NCI-H187 (cell line): ENCODE results near the gene CST2.
"Not testable (repeated sequence)": the region's sequence is repeated elsewhere in the genome, so short reads cannot be mapped to it uniquely, and the experiment has no call there.

ENCODE experiments used
- DNase-seq, 2 experiments: peaks; one replicate each; lab custom pipeline; 2025; lab: John Stamatoyannopoulos, UW

The CST2 gene

DNA sequence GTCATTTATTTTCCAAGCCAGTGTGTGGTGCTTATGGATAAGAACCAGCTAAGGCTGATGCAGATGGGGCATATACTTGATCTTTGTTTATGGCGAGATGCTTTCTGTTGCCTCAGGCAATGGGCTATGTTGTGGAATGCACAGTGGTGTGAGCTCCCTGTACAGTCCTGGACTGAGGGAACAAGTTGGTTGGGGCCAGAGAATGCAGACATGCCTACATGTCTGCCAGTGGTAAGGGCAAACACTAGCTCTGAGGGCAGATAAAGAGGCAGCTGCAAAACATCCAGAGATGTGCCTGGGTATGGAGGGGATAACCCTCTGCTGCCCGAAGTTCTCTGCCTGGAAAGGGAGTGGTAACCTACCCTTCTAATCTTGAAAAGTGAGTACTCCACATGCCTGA lies 16.2 kb downstream of the CST2 start:
- not testable (repeated sequence) for DNase-seq

GRCh38 chr20:23800865-23801264 lies 25.7 kb downstream of the CST2 start:
- no peak for DNase-seq

- DNase-seq = not testable (repeated sequence)
Observed at GRCh38 chr20:23799216-23799847, 27.2 kb downstream of the CST2 start.

DNA sequence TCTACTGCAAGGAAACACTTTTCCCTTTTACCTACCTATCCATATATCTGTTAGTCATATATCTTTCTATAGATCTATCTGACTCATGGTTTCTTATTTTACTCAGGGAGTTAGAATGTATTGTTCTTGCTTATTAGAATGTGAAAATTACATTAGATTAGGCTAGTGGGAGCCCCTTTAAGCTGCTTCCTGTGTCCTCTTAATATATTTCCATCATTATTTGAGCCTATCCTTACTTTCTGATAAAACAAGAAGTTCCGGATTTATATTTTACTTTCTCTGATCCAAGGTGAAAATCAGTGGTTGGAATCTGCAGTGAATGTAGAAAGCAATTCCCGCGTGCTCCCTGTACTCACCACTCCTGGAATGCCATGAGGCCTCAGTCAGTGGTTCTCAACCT lies 31.0 kb downstream of the CST2 start:
- no peak for DNase-seq

- DNase-seq = no peak
Observed at GRCh38 chr20:23794841-23795240, 31.7 kb downstream of the CST2 start.

DNA sequence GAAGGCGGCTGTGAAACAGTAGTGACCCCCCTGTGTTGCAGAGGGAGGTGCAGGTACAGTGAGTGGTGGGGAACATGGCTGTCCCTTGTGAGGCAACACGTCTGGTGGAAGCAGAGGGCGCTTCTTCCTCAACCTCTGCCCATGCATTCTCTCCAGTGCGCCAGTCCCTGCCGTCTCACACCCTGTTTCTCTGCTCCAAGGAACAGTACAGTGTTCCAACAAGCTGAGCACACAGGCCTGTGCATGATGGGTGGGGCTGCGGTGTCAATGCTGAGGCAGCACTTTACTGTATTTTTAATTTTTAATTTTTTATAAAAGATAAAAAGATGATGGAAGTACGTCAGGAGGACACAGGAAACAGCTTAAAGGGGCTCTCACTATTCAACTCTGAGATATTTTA lies 32.5 kb downstream of the CST2 start:
- DNase-seq = no peak

- DNase-seq = no peak
Observed at GRCh38 chr20:23783447-23783846, 43.1 kb downstream of the CST2 start.

DNA sequence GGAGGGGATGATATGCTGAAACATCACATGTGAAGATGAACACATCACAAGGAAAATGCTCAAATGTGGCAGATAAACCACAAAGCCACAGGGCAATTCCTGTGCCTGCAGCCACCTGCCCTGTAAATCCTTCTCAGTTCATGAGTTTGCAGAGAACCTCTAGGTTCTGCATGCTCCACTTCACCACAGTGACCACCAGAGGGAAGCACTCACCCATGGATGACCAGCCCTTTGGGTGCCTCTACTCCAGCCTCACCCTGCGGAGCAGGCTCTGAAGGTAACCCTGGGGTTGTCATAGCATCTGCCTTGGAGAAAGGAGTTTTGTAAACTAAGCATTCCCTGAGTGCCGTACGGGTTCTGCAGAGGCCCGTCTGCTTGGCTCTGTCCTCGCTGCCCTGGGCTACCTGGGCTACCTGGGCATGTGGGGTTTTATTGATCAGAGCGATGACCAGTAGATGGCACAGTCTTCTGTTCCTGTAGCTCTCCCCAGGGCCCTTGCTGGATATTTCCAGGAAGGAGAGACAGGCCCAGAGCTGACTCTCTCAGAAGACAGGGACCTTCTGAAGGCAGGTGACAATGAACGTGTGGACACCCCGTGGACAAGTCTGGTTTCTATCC lies 44.1 kb downstream of the CST2 start:
- no peak for DNase-seq

DNA sequence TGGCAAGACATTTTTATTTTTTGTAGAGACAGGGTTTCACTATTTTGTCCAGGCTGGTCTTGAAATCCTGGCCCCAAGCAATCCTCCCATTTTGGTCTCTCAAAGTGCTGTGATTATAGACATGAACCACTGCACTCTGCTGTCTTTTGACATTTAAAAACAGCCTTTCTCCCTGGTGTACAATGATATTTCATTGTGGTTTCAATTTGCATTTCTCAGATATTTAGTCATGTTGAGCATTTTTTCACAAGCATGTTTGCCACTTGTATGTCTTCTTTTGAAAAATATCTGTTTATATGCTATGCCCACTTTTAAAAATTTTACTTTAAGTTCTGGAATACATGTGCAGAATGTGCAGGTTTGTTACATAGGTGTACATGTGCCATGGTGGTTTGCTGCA lies 47.9 kb downstream of the CST2 start:
- DNase-seq = not testable (repeated sequence)

DNA sequence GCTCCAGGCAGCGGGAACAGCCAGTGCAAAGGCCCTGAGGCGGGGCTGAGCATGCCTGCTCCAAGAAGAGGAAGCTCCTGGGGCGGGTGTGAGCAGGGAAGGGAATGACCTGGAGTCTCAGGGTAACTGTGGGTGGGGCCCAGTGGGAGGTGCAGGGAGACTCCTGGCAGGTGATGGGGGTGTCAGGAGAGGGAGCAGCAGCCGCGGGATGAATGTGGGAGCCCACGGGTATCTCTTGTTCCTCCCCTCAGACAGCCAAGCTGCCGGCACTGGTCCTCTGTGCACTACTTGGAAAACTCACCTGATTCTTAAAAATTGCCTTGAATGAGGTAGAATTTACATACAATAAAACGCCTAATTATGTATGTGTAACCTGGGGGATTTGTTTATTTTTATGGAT lies 49.1 kb downstream of the CST2 start:
- not testable (repeated sequence) for DNase-seq

GRCh38 chr20:23776067-23776771 lies 50.3 kb downstream of the CST2 start:
- DNase-seq = no peak

GRCh38 chr20:23774081-23774480 lies 52.4 kb downstream of the CST2 start:
- DNase-seq = no peak
